ENCODE data around the gene C1orf174.

Gene C1orf174

DNA sequence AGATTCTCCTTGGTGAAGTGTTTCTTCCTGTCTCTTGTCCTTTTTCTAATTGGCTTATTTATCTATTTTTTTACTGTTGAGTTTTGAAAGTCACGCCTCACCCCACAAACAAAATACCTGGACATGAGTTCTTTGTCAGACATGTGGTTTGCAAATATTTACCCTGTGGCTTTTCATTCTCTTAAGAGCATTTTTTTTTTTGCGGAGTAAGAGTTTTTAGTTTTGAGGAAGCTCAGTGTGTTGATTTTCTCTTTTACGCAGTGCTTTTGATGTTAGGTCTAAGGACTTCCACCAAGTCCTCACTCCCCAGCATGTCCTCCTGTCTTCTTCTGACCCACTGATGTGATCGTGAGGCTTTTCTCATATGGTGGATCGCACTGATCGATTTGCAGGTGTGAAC, 35.2 kb downstream of the C1orf174 start:
- DNase-seq, result no peak

DNA sequence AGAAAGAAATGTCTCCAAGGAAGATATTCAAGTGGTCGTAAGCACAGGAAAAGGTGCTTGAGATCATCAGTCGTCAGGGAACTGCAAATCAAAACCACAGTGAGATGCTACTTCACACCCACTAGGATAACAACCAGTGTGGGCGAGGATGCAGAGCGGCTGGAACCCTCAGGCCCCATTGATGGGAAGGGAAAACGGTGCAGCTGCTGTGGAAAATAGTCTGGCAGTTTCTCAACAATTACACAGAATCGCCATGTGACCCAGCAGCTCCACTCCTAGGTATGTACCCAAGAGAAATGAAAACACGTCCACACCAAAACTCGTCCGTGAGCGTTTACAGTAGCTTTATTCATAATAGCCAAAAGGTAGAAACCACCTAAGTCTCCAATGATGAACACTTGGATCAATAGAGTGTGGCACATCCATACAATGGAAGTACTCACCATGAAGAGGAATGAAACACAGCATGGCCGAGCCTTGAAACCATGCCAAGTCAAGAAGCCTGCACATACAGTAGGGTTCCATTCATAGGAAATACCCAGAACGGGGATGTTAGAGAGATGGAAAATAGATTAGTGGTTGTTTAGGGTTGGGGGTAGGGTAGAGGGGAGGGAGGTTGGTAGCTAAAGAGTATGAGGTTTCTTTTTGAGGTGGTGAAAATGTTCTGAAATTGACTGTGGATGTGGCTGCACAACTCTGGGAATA, 36.7 kb downstream of the C1orf174 start:
- DNase-seq, result no peak

DNA sequence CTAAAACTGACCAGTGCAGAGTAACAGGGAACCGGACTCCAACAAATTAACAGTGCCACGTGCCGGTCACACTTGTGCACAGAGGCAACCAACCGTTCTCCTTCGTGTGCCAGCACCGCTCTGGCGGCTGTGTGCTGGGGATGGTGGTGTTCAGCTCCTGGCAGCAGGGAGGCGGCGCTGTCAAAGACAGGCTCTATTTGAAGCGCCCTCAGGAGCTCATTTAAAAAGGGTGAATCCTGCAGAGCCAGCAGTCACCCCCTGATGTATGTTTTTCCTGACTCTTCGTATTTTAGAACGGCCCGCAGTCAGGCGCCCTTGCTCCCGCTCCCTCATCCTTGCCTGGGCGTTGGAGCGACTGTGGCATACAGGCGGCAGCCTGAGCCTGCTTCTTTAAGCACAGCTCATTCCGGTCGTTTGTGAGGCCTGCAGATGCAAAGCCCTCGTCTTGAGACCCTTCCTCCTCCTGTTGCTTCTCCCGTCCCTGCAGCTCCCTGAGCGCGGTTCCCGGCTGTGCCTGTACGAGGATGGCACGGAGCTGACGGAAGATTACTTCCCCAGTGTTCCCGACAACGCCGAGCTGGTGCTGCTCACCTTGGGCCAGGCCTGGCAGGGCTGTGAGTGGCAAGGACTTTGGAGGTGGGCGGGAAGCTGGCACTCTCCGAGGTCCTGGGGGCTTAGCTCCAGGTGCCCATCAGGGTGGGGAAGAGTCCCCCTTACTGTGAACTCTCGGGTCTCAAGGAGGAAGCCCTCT, 41.7 kb downstream of the C1orf174 start:
- DNase-seq, result peak; percentile 32

DNA sequence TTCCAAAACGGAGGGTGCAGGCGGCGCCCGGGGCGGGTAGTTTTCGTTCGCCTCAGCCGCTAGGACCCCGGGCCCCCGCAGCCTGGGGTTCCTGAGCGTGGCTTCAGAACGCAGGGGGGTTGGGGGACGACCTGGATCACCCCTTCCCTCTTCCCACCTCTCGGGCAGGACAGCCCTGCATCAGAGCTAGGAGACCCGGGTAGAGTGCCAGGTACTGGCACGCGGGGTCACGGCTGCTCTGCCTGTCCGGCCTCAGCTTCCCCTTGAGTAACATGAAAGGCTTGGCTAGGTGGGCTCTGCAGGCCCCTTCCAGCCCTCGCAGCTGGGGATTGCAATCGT, 42.3 kb downstream of the C1orf174 start:
- no peak for DNase-seq

DNA sequence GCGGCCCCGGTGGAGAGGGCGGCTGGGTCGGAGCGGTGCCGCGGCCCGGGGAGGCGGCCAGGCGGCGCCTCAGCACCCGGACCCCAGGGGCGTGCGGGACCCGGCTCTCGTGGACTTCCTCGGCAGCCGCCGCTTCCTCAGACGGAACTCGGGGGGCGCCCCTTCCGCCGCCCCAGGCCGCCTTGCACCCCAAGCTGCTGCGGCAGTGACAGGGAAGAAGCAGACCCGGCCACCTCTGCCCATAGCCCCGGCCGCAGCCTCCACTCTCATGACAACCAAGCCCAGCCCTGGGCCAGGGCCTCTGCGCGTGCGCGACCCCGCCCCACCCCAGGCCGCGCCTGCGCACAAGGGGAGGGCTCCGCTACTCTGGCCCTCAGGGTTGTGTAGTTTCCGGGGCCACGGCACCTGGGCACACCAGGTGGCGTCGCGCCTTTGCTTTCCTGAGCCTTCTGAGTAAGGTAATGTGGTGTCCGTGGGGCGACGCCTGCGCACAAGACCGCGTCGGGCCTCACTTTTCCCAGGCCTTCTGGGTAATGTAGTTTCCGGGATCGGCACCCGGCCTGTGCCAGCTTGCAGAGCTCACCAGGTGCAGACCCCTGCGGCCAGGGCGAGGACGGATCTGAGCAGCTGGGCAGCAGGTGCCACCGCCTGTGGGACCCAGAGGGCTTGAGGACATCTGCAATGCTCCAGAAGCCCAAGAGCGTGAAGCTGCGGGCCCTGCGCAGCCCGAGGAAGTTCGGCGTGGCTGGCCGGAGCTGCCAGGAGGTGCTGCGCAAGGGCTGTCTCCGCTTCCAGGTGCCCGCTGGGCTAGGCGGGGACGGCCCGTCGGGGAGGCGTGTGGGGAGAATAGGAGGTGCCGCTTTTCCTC, 42.9 kb downstream of the C1orf174 start, which contains the start of the genes CEP104 and DFFB:
Gene CEP104, minus strand, starts transcription at position 289 of the 868 bp plus-strand sequence. CDS start 4,804 bp downstream, outside the sequence.
Gene DFFB, plus strand, starts transcription at position 554 of the 868 bp plus-strand sequence. Its CDS starts 128 bp downstream, at position 682.
- DNase-seq, result peak; percentile 98

DNA sequence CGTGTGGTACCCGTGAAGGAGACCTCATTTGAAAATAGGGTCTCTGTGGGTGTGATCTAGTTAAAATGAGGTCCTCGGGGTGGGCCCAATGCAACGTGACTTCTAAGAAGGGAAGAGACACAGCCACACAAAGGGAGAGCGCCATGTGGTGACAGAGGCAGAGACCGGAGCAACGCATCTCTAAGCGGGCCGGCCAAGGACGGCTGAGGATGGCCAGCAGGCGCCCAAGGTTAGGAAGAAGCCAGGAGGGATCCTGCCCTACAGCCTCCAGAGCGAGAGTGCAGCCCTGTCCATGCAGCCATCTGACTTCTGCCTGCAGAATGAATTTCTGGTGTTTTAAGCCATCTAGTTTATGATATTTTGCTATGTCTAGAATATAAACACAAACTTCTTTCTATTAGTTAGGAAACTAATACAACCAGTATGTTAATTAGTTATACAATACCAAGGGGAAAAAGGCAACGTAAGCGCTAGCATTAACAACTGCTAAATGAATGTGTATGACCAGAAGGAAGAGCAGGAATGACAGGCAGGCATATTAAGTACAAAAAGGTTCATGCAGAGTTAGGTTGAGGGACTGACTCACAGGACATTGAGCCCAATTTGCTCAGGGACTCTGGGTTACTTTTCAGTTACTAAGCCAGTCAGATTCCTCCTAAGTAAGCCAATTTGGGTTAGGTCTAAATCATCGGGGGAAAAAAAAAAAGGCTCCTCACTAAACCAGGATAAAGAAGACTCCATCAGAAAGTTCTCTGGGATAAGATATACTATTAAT, 47.2 kb downstream of the C1orf174 start:
- no peak for DNase-seq

DNA sequence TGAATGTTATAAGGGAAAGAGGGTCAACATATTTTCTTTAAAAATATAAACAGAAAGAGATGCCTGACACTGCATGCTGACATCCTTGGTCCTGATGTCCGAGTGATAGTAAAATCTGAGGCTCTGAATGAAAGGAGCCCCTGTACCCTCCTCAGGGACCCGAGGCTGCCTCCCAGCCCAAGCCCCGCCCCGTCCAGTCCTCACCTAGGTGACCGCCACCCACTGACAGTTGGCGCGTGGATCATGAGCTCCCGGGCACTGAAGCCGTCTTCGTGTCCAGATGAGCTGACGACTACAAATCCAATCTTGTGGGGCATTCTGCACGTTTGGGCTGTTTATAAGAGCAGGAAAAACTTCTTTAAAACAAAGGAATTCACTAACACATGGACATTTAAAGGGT, 48.0 kb downstream of the C1orf174 start:
- DNase-seq, result no peak

DNA sequence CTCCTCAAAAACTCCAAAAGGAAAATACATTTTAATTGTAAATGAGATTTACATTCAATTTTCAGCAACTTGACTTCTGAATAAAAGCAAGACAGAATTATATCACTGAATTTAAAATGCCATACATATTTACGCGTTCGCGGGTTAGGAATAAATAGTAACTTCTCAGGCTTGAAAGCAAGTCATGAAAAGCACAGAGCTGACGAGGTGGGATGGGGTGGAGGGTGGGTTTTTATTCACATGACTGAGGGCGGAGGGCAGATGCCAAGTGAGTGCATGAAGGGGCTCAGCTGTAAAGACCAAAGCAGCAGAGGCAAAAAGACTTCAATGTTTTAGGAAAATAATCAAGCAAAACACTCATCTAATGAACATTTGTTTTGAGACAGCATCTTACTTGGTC, 48.8 kb downstream of the C1orf174 start:
- DNase-seq, result no peak

DNA sequence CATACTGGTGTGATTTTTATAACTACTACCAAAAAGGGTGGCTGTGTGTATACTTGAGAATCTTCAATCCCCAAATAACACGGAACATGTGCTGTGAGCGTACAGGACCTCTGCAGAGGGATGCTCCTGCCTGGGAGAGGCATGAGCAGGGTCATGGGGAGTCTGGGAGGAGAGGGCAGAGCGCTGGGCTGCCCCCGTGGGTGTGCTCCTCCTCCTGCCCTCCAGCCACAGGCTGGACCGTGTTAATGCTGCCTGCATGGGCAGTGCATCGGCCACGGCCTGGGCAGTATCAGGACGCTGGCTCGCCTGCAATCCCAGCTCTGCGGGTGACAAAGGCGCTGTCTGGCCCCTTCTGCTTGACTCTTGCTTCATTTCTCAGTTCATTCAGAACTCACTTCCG, 49.2 kb downstream of the C1orf174 start:
- no peak for DNase-seq

DNA sequence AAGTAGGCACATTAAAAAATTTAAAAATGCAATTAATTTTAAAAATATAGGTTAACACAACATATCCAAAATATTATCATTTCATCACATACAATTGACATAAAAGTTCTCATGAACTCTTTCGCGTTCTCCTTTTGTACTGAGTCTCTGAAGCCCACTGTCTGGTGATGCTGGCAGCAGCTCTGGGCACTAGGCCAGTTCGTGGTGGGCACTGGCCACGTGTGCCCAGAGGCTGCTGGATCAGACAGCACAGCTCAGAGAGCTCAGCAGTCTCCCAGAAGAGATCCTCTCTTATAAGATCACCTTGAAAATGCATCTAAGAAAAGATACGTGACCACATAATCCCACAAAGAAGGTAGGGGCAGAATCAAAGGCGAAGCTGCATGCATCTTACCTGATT, 53.0 kb downstream of the C1orf174 start:
- DNase-seq, result no peak

DNA sequence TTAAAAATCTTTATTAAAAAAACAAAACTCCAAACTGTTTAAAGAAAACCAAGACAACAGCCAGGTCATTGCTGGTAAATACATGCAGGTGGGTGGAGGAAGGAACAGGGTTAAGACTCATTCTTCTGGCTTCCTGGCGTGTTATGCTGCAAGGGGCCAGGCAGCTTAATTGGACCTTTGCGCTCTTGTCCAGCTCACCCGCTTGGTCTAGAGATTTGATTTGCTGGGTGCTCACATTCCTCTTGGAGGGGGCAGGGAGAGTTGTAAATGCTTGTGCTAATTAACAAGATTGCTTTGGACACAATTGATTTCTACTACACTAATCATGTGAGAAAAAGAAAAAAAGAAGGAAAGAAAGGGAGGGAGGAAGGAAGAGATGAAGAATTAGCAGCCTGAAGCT, 53.5 kb downstream of the C1orf174 start:
- DNase-seq, result no peak

DNA sequence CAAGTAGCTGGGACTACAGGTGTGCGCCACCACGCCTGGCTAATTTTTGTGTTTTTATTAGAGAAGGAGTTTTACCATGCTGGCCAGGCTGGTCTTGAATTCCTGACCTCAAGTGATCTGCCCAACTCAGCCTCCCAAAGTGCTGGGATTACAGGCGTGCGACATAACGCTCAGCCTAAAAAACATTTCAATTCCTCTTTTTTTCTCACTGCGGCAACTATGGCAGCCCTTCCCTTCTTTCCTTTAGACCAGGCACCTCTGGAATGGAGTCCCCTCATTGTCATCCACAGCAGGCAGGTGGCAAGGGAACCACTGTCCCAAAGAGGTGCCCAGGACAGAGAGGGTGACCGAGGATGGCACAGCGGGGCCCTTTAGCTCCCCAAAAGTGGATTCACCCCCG, 57.2 kb downstream of the C1orf174 start:
- DNase-seq, result no peak

DNA sequence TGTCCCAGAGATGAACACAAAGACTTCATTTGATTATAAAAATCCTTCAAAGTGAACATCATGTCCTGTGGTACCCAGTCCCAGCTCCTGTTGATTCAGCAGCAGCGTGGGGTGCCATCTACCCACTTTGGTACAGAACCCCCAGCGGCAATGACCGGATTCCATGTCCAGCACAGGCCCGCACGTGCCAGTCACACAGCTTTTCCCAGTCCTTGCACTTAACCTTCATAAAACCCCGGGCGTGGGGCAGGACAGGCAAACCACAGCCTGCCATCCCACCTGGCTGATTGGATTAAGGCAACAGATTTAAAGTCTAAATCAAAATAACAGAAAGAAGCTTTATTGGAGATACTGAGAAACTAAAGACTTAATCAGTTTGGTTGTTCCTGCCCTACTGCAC, 58.6 kb downstream of the C1orf174 start:
- no peak for DNase-seq
